OCI-LY7 (cell line): ENCODE results near the gene C16orf87. TPM values are rescaled to one million over a fixed set of nuclear protein-coding genes. Genes with fewer than 3 reads are reported as not detected.

ENCODE experiments used
- BruUV-seq: library from RNA; stranded (reverse); fragments of 400-500 nt; replicated peaks from 2 replicates; lab custom pipeline; 2021; lab: Mats Ljungman, UMichigan
- CTCF ChIA-PET: fragments of 300-600 bp; sonication (Branson Sonifier 250); formaldehyde crosslinking; loops from one replicate; lab custom pipeline; 2022; ENCODE audit warnings: antibody characterized with exemption; ENCODE audit not compliant: unreplicated experiment; lab: Charles Lee
- POLR2A ChIA-PET: fragments of 300-600 bp; sonication (Branson Sonifier 250); formaldehyde crosslinking; loops from one replicate; lab custom pipeline; 2022; ENCODE audit warnings: antibody characterized with exemption; lab: Charles Lee
- DNase-seq: peaks from one replicate; pipeline ENCODE4 v3.0.0-alpha.2; 2015; ENCODE audit warnings: low spot score
- H2AFZ ChIP-seq: fragments of 200-600 bp; sonication (generic), shearing (Covaris generic); 2 replicates; pipeline ENCODE4 v1.6.1; 2014; ENCODE audit warnings: mild to moderate bottlenecking, antibody characterized with exemption, low read length, moderate library complexity
- H3K27ac ChIP-seq: fragments of 200-600 bp; sonication (generic); 2 replicates; pipeline ENCODE4 v1.5.1; 2014; ENCODE audit warnings: mixed run types, low read depth, mild to moderate bottlenecking, moderate library complexity, low read length, inconsistent platforms; ENCODE audit not compliant: poor library complexity, severe bottlenecking
- H3K36me3 ChIP-seq: fragments of 200-600 bp; sonication (generic); 2 replicates; pipeline ENCODE4 v1.6.1; 2014; ENCODE audit warnings: mild to moderate bottlenecking, antibody characterized with exemption, low read length, moderate library complexity, mixed read lengths; ENCODE audit not compliant: insufficient read depth
- H3K4me1 ChIP-seq: fragments of 200-600 bp; sonication (generic); 2 replicates; pipeline ENCODE4 v1.5.1; 2014; ENCODE audit warnings: mild to moderate bottlenecking, low read length; ENCODE audit not compliant: insufficient read depth, poor library complexity, severe bottlenecking
- H3K4me2 ChIP-seq: fragments of 200-600 bp; sonication (generic); 2 replicates; pipeline ENCODE4 v1.6.1; 2014; ENCODE audit warnings: mild to moderate bottlenecking, low read length
- H3K4me3 ChIP-seq: fragments of 200-600 bp; sonication (generic); 2 replicates; pipeline ENCODE4 v1.5.1; 2014; ENCODE audit warnings: mild to moderate bottlenecking, low read depth, low read length; ENCODE audit not compliant: poor library complexity, severe bottlenecking
- H3K79me2 ChIP-seq: fragments of 200-600 bp; sonication (generic); 2 replicates; pipeline ENCODE4 v1.6.1; 2016; ENCODE audit warnings: low read depth, mild to moderate bottlenecking, low read length, moderate library complexity, mixed read lengths; ENCODE audit not compliant: insufficient read depth
- H3K9me2 ChIP-seq: fragments of 200-600 bp; sonication (generic); 2 replicates; pipeline ENCODE4 v1.6.1; 2016; ENCODE audit warnings: mild to moderate bottlenecking, low read length, mixed read lengths; ENCODE audit not compliant: insufficient read depth
- H3K9me3 ChIP-seq: fragments of 200-600 bp; sonication (generic); 2 replicates; pipeline ENCODE4 v1.6.1; 2014; ENCODE audit warnings: mild to moderate bottlenecking, mixed run types, low read length, mixed read lengths
- H4K20me1 ChIP-seq: fragments of 200-600 bp; sonication (generic); 2 replicates; pipeline ENCODE4 v1.6.1; 2014; ENCODE audit warnings: mild to moderate bottlenecking, antibody characterized with exemption, low read length, moderate library complexity, mixed read lengths; ENCODE audit not compliant: insufficient read depth
- EZH2phosphoT487 ChIP-seq: fragments of 200-600 bp; sonication (generic); IDR thresholded peaks from 2 replicates; pipeline ENCODE4 v1.6.1; 2018; ENCODE audit warnings: low read depth, borderline replicate concordance, mild to moderate bottlenecking, mixed run types, antibody characterized with exemption, low read length, moderate library complexity, mixed read lengths
- intact Hi-C: fragments of 100-400 bp; cut with micrococcal nuclease; formaldehyde crosslinking; loops from one replicate; pipeline ENCODE4 v1.10.0; 2022; ENCODE audit not compliant: unreplicated experiment
- total RNA-seq, 2 experiments: library from RNA; depleted of rRNA in 1 of 2; stranded (reverse); fragments of >200 nt in 1 of 2; shearing (Covaris generic) in 1 of 2; gene quantifications; 2 replicates each; pipeline ENCODE4 v1.2.3, GENCODE V29; 2014 to 2022
- TF ChIP-seq, protein P1 (sequence below): fragments of 200-600 bp; sonication (generic); conservative IDR thresholded peaks from 2 replicates; pipeline ENCODE4 v1.5.1; 2014; ENCODE audit warnings: mild to moderate bottlenecking, antibody characterized with exemption, low read length, moderate library complexity, mixed read lengths

Gene C16orf87
- total RNA-seq, 2 experiments from 2014 or later, result 9.1 to 21.1 TPM

GRCh38 chr16:46801428-46802049 is 29.4 kb downstream of the C16orf87 start:
- Histone ChIP-seq H3K79me2 (peaks cover under 1% of the 10 kb centered on the region), H3K4me3 (no peak overlapping the region), H4K20me1 (no peaks in the 10 kb centered on the region), H3K36me3 (peaks cover 49% of the 10 kb centered on the region), H3K9me2 (no peaks in the 10 kb centered on the region), H3K4me2 (no peak overlapping the region), H3K4me1 (peaks cover 7% of the 10 kb centered on the region), H3K9me3 (peaks cover 5% of the 10 kb centered on the region; the same call in 1 of the 2 replicates), H2AFZ (no peak overlapping the region), H3K27ac (no peak overlapping the region)
- POLR2A ChIA-PET, result interaction anchor here (0.5 to 3.3 kb wide), 8 partner anchors 10 to 44 kb away, joined by 3 to 12 read pairs (median 3); no protein-coding TSS in a partner anchor
- CTCF ChIA-PET, result interaction anchor here (0.8 kb wide), 2 partner anchors 12 to 112 kb away, joined by 3 to 5 read pairs; no protein-coding TSS in a partner anchor
- intact Hi-C loops, result loop anchor here (5.0 kb wide), 1 partner anchor 129 kb away; no protein-coding TSS in a partner anchor
- TF ChIP-seq, protein P1, sequence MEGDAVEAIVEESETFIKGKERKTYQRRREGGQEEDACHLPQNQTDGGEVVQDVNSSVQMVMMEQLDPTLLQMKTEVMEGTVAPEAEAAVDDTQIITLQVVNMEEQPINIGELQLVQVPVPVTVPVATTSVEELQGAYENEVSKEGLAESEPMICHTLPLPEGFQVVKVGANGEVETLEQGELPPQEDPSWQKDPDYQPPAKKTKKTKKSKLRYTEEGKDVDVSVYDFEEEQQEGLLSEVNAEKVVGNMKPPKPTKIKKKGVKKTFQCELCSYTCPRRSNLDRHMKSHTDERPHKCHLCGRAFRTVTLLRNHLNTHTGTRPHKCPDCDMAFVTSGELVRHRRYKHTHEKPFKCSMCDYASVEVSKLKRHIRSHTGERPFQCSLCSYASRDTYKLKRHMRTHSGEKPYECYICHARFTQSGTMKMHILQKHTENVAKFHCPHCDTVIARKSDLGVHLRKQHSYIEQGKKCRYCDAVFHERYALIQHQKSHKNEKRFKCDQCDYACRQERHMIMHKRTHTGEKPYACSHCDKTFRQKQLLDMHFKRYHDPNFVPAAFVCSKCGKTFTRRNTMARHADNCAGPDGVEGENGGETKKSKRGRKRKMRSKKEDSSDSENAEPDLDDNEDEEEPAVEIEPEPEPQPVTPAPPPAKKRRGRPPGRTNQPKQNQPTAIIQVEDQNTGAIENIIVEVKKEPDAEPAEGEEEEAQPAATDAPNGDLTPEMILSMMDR, result peak; percentile 71
- no peak for TF ChIP-seq EZH2phosphoT487
- no TSS peak for BruUV-seq
- DNase-seq, result no peak

DNA sequence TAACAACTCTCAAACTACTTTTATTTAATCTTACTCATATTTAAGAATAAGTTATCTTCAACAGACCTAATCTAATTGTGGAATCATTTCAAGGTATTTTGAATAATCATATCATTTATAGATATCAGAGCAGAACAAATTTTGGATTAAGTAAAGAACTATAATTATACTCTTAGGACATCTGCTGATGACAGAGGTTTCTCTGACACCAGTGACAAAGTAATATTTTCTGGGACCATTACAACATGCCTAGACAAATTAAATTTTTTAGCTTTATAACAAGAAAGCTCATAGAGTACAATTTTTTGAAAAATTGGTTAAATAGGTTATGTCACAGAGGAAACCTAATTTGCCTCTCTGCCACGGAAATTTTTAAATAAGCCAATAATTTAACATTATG is 30.5 kb downstream of the C16orf87 start:
- no peak for DNase-seq
- H4K20me1 ChIP-seq, result no peaks in the 10 kb centered on the region
- BruUV-seq, result no TSS peak
- H3K9me3 ChIP-seq, result peaks cover 12% of the 10 kb centered on the region; the same call in 1 of the 2 replicates
- peaks cover 7% of the 10 kb centered on the region for H3K4me1 ChIP-seq
- intact Hi-C loops, result loop anchor here (5.0 kb wide), 1 partner anchor 128 kb away; no protein-coding TSS in a partner anchor
- H3K9me2 ChIP-seq, result no peaks in the 10 kb centered on the region
- H3K4me3 ChIP-seq, result no peak overlapping the region
- H3K27ac ChIP-seq, result no peak overlapping the region
- no peak for TF ChIP-seq EZH2phosphoT487
- TF ChIP-seq, protein P1, result no peak
- POLR2A ChIA-PET, result interaction anchor here (0.6 to 3.3 kb wide), 6 partner anchors 11 to 26 kb away, joined by 3 to 12 read pairs (median 4); no protein-coding TSS in a partner anchor
- H2AFZ ChIP-seq, result no peak overlapping the region
- CTCF ChIA-PET, result no interaction called here
- H3K4me2 ChIP-seq, result no peak overlapping the region
- peaks cover 50% of the 10 kb centered on the region for H3K36me3 ChIP-seq
- H3K79me2 ChIP-seq, result no peaks in the 10 kb centered on the region

DNA sequence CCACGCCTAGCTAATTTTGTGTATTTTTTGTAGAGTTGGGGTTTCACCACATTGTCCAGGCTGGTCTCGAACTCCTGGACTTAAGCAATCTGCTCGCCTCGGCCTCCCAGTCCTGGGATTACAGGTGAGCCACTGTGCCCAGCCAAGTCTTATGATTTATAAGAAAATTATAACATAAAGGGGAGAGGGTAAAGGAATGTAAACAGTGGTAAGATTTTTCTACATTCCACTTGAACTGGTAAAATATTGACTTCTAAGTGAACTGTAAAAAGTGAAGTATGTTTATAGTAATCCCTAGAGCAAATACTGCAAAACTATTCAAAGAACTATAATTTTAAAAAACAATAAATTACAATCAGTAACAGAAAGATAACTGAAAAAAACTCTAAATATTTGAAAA is 33.5 kb downstream of the C16orf87 start:
- no peak for DNase-seq
- no peaks in the 10 kb centered on the region for H3K79me2 ChIP-seq
- H3K36me3 ChIP-seq, result peaks cover 40% of the 10 kb centered on the region
- CTCF ChIA-PET, result no interaction called here
- no TSS peak for BruUV-seq
- H3K9me2 ChIP-seq, result no peaks in the 10 kb centered on the region
- H3K4me2 ChIP-seq, result no peak overlapping the region
- H2AFZ ChIP-seq, result no peak overlapping the region
- no peak overlapping the region for H3K4me3 ChIP-seq
- H3K27ac ChIP-seq, result no peak overlapping the region
- H3K4me1 ChIP-seq, result no peaks in the 10 kb centered on the region
- peaks cover 26% of the 10 kb centered on the region for H3K9me3 ChIP-seq
- POLR2A ChIA-PET, result interaction anchor here (1.1 to 2.4 kb wide), 3 partner anchors 10 to 98 kb away, joined by 3 to 10 read pairs (median 4); no protein-coding TSS in a partner anchor
- no peaks in the 10 kb centered on the region for H4K20me1 ChIP-seq
- no peak for TF ChIP-seq EZH2phosphoT487
- TF ChIP-seq, protein P1, result no peak
- intact Hi-C loops, result no loop called here
